K562 (cell line): ENCODE measurements around the gene CALCA. TPM values are rescaled to one million over a fixed set of nuclear protein-coding genes. Genes with fewer than 3 reads are reported as not detected.

Experiments
- HEY1 ChIP-seq: fragments of 250-450 bp; sonication (Bioruptor Pico); IDR thresholded peaks from 2 replicates; pipeline ENCODE4 v1.5.0; 2020; ENCODE audit warnings: mild to moderate bottlenecking, moderate library complexity, borderline replicate concordance
- KLF10 ChIP-seq: fragments of 250-450 bp; sonication (Bioruptor Pico); IDR thresholded peaks from 2 replicates; pipeline ENCODE4 v1.6.1; 2021; ENCODE audit warnings: matching md5 sums
- POLR3A ChIP-seq: IDR thresholded peaks from 2 replicates; pipeline ENCODE4 v1.6.1; 2011; ENCODE audit warnings: borderline replicate concordance, mild to moderate bottlenecking, moderate library complexity; ENCODE audit not compliant: insufficient read length, insufficient read depth; ENCODE audit errors: extremely low read depth
- PRMT5 ChIP-seq: sonication (generic); formaldehyde crosslinking; IDR thresholded peaks from 2 replicates; pipeline ENCODE4 v1.5.0; 2020; ENCODE audit warnings: missing genetic modification reagents
- TGIF2 ChIP-seq: sonication (generic); formaldehyde crosslinking; IDR thresholded peaks from 2 replicates; pipeline ENCODE4 v1.8.1; 2022; ENCODE audit warnings: mild to moderate bottlenecking, missing genetic modification reagents, moderate library complexity
- ZNF239 ChIP-seq: fragments of 250-450 bp; sonication (Bioruptor Pico); IDR thresholded peaks from 2 replicates; pipeline ENCODE4 v1.4.0; 2020; ENCODE audit warnings: mild to moderate bottlenecking
- ZNF431 ChIP-seq: sonication (generic); formaldehyde crosslinking; IDR thresholded peaks from 2 replicates; pipeline ENCODE4 v1.8.0; 2022; ENCODE audit warnings: mild to moderate bottlenecking, missing genetic modification reagents
- ZNF583 ChIP-seq: fragments of 250-450 bp; sonication (Bioruptor Pico); IDR thresholded peaks from 2 replicates; pipeline ENCODE4 v1.4.0; 2020
- ZNF77 ChIP-seq: fragments of 250-450 bp; sonication (Bioruptor Pico); IDR thresholded peaks from 2 replicates; pipeline ENCODE4 v1.5.0; 2020
- polyA plus RNA-seq, 8 experiments: library from polyadenylated mRNA; depleted of rRNA in 4 of 8; stranded (reverse) in 5 of 8; unstranded in 3 of 8; fragments of >200 nt; fragmentation: Nextera tagmentation in 2 of 8; fragmentation: Illumina TruSeq in 1 of 8; extraction: Ambion mirVana in 2 of 8; extraction: Trizol in 1 of 8; gene quantifications; 2 replicates each; pipeline versions ENCODE4 v1.2.1 to v1.2.3, GENCODE V29; 2011 to 2014; ENCODE audit warnings: inconsistent platforms in 1 of 8, missing spikeins in 1 of 8
- total RNA-seq, 7 experiments: library from RNA; depleted of rRNA in 6 of 7; stranded (reverse); fragments of >200 nt in 6 of 7; fragmentation: Illumina TruSeq in 2 of 7; extraction: Trizol in 2 of 7; gene quantifications; 2 replicates each; pipeline versions ENCODE4 v1.2.1 to v1.2.3, GENCODE V29; 2011 to 2021; ENCODE audit warnings: low replicate concordance in 1 of 7
- TF ChIP-seq, protein P1 (sequence below), 2 experiments: fragments of 450-650 bp; IDR thresholded peaks; 2 replicates each; pipeline ENCODE4 v1.6.1; 2018; ENCODE audit warnings: mild to moderate bottlenecking in 2 of 2, low read depth in 1 of 2; ENCODE audit not compliant: partially characterized antibody in 2 of 2

Gene CALCA
- total and polyA plus RNA-seq, 9 of the 15 experiments (the other 6 are each of a cell fraction or from before 2014, with no cell fraction given) = 0.07 TPM; not detected in 8

DNA sequence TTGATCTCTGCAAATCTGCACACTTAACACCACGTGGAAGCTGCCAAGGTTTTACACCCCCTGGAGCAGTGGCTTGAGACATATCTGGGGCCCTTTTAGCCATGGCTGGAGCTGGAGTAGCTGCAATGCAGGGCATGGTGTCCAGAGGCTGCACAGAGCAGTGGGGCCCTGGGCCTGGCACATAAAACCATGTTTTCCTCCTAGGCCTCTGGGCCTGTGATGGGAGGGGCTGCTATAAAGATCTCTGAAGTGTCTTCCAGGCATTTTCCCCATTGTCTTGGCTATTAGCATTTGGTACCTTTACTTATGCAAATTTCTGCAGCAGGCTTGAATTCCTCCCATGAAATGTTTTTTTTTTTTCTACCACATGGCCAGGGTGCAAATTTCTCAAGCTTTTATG lies 33.2 kb downstream of the CALCA start (continued):
- TF ChIP-seq HEY1 = no peak
- TF ChIP-seq ZNF431 (CRISPR knock-in tag) = no peak
- TF ChIP-seq ZNF77 (CRISPR knock-in tag) = no peak
- no peak for TF ChIP-seq TGIF2
- TF ChIP-seq ZNF239 (CRISPR knock-in tag) = no peak
- TF ChIP-seq KLF10 (CRISPR knock-in tag) = no peak
- TF ChIP-seq, protein P1, sequence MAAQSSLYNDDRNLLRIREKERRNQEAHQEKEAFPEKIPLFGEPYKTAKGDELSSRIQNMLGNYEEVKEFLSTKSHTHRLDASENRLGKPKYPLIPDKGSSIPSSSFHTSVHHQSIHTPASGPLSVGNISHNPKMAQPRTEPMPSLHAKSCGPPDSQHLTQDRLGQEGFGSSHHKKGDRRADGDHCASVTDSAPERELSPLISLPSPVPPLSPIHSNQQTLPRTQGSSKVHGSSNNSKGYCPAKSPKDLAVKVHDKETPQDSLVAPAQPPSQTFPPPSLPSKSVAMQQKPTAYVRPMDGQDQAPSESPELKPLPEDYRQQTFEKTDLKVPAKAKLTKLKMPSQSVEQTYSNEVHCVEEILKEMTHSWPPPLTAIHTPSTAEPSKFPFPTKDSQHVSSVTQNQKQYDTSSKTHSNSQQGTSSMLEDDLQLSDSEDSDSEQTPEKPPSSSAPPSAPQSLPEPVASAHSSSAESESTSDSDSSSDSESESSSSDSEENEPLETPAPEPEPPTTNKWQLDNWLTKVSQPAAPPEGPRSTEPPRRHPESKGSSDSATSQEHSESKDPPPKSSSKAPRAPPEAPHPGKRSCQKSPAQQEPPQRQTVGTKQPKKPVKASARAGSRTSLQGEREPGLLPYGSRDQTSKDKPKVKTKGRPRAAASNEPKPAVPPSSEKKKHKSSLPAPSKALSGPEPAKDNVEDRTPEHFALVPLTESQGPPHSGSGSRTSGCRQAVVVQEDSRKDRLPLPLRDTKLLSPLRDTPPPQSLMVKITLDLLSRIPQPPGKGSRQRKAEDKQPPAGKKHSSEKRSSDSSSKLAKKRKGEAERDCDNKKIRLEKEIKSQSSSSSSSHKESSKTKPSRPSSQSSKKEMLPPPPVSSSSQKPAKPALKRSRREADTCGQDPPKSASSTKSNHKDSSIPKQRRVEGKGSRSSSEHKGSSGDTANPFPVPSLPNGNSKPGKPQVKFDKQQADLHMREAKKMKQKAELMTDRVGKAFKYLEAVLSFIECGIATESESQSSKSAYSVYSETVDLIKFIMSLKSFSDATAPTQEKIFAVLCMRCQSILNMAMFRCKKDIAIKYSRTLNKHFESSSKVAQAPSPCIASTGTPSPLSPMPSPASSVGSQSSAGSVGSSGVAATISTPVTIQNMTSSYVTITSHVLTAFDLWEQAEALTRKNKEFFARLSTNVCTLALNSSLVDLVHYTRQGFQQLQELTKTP (IDR thresholded peaks at IDR 0.05; ENCODE audit: low read depth in 1 of 2, partially characterized antibody in 2 of 2) = no peak
- TF ChIP-seq ZNF583 (CRISPR knock-in tag) = no peak
- TF ChIP-seq POLR3A = no peak
- no peak for TF ChIP-seq PRMT5
